ENCODE measurements around the gene TPSG1.
"Not testable (repeated sequence)": the region's sequence is repeated elsewhere in the genome, so short reads cannot be mapped to it uniquely, and the experiment has no call there.

Gene TPSG1

DNA sequence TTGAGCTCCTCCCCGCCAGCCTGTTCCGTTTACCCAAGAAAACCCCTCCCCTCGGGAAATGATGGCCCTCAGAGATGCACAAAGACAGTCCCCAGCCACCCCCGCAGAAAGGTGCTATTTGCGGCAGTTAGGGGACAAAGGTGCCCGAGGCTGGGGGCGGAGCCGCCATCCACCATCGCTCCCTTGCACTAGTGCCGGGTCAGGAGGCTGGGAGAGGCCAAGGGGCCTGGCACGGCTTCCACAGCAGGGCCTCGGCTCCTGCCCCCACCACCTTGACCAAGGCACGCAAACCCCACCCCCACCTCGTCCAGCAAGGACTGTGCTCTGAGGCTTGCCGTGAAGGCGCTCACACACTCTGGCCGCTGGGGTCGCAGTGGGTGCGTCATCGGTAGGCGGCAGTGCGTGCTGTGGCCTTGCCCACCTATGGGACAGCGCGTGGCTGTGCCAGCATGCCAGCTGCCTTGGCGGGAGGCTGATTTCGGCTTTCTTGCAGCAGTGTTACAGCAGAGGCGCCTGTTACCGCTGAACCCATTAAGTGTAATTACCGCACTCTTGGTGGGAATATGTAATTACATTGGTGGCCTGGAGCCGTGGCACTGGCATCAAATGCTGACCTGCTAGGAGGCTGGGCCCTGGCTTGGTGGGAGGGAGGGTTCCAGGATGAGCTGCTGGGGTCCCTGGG is 31.8 kb downstream of the TPSG1 start:
- H3K27me3 Mint-ChIP-seq (ENCODE audit: low read depth), result peaks cover 6% of the 10 kb centered on the region
- TF ChIP-seq, protein P1, sequence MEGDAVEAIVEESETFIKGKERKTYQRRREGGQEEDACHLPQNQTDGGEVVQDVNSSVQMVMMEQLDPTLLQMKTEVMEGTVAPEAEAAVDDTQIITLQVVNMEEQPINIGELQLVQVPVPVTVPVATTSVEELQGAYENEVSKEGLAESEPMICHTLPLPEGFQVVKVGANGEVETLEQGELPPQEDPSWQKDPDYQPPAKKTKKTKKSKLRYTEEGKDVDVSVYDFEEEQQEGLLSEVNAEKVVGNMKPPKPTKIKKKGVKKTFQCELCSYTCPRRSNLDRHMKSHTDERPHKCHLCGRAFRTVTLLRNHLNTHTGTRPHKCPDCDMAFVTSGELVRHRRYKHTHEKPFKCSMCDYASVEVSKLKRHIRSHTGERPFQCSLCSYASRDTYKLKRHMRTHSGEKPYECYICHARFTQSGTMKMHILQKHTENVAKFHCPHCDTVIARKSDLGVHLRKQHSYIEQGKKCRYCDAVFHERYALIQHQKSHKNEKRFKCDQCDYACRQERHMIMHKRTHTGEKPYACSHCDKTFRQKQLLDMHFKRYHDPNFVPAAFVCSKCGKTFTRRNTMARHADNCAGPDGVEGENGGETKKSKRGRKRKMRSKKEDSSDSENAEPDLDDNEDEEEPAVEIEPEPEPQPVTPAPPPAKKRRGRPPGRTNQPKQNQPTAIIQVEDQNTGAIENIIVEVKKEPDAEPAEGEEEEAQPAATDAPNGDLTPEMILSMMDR (IDR thresholded peaks at IDR 0.05; ENCODE audit: unreplicated experiment in 3 of 3), result no peak
- no peak overlapping the region for H3K27ac Mint-ChIP-seq
- H3K4me3 Mint-ChIP-seq, result no peak overlapping the region
- H3K9me3 Mint-ChIP-seq, result no peaks in the 10 kb centered on the region
- H3K36me3 Mint-ChIP-seq (ENCODE audit: low read depth), result no peaks in the 10 kb centered on the region
- no peaks in the 10 kb centered on the region for H3K4me1 Mint-ChIP-seq

DNA sequence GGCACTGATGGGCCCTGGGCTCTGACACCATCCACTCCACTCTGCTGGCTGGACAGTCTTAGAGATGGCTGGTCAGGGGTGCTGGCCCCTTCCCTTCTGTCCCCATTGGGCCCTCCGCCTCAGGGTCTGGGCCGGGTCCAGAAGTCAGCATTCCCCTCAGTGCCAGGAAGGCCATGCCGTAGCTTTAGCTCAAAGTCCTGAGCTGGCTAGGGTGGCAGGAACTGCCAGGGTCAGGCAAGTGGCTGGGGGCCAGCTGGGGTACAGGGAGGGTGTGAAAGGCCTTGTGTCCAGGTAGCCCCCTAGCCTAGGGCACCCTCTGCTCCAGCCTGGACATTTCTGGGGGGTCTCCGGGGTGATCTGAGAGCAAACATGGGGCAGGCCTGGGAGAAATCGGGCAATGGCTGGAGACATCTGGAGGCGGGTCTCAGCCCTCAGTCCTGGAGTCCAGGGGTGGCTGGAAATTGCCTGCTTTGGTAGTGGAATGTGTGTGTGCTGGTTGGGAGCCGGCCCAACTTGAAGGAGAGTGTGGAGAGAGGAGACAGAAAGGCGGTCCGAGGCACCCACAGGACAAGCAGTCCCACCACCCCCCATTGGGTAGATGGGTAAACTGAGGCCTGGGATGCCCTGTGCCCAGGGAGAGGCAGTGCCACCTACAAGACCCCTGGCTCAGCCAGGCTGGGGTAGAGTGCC is 32.5 kb downstream of the TPSG1 start:
- H3K4me1 Mint-ChIP-seq, result no peaks in the 10 kb centered on the region
- TF ChIP-seq, protein P1 (IDR thresholded peaks at IDR 0.05; ENCODE audit: unreplicated experiment in 3 of 3), result no peak
- H3K27ac Mint-ChIP-seq, result no peak overlapping the region
- no peak overlapping the region for H3K4me3 Mint-ChIP-seq
- peaks cover 6% of the 10 kb centered on the region for H3K27me3 Mint-ChIP-seq (ENCODE audit: low read depth)
- no peaks in the 10 kb centered on the region for H3K9me3 Mint-ChIP-seq
- H3K36me3 Mint-ChIP-seq (ENCODE audit: low read depth), result no peaks in the 10 kb centered on the region

- H3K9me3 Mint-ChIP-seq; H3K4me1 Mint-ChIP-seq; H3K4me3 Mint-ChIP-seq; H3K27me3 Mint-ChIP-seq (ENCODE audit: low read depth); H3K36me3 Mint-ChIP-seq (ENCODE audit: low read depth); H3K27ac Mint-ChIP-seq: not testable (repeated sequence)
These were observed 34.3 kb downstream of the TPSG1 start for GRCh38 chr16:1190789-1191188.

GRCh38 chr16:1189455-1189854 is 35.6 kb downstream of the TPSG1 start:
- no peaks in the 10 kb centered on the region for H3K4me1 Mint-ChIP-seq
- TF ChIP-seq, protein P1 (IDR thresholded peaks at IDR 0.05; ENCODE audit: unreplicated experiment in 3 of 3), result no peak
- peaks cover 3% of the 10 kb centered on the region for H3K27me3 Mint-ChIP-seq (ENCODE audit: low read depth)
- H3K9me3 Mint-ChIP-seq, result no peaks in the 10 kb centered on the region
- H3K36me3 Mint-ChIP-seq (ENCODE audit: low read depth), result peaks cover 8% of the 10 kb centered on the region
- H3K27ac Mint-ChIP-seq, result no peak overlapping the region
- no peak overlapping the region for H3K4me3 Mint-ChIP-seq

DNA sequence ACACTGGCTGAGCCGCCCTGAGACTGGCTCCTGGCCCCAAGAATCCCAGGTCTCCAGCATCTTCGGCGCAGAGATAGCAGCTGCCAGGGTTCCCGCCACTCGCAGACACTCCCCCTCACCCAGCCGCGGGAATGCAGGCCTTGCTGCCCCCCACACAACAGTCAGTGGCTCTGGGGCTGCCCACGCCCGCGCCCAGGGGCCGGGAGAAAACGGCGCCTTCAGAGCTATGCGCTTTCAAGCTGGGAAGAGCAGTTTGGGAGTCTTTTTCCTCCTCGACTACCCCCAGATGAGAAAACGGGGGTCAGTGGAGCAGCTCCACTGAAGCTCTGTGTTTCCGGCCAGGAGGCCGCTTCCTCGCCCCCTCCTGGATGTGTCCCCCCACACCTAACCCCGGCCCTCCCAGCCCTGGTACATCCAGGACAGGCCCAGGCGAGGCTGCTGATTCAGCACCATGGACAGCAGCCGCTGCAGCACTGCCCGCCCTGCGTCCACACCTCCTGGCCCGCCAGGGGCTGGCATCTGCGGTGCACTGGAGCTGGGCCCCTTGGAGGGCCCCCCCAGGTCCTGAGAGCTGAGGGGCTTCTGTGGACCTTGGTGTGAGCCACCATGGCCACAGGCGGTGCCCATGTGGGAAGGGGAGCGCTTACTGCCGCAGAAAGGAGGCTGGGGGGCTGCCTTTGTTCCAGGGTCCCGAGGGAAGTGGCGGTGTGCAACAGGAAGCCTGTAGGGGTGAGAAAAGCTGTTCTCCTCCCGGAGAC is 36.5 kb downstream of the TPSG1 start:
- no peak overlapping the region for H3K27ac Mint-ChIP-seq
- TF ChIP-seq, protein P1 (IDR thresholded peaks at IDR 0.05; ENCODE audit: unreplicated experiment in 3 of 3), result peak in 1 of 3 experiments; percentile 15
- peaks cover 3% of the 10 kb centered on the region for H3K4me1 Mint-ChIP-seq
- H3K4me3 Mint-ChIP-seq, result no peak overlapping the region
- H3K27me3 Mint-ChIP-seq (ENCODE audit: low read depth), result peaks cover 3% of the 10 kb centered on the region
- peaks cover 8% of the 10 kb centered on the region for H3K36me3 Mint-ChIP-seq (ENCODE audit: low read depth)
- H3K9me3 Mint-ChIP-seq, result no peaks in the 10 kb centered on the region

DNA sequence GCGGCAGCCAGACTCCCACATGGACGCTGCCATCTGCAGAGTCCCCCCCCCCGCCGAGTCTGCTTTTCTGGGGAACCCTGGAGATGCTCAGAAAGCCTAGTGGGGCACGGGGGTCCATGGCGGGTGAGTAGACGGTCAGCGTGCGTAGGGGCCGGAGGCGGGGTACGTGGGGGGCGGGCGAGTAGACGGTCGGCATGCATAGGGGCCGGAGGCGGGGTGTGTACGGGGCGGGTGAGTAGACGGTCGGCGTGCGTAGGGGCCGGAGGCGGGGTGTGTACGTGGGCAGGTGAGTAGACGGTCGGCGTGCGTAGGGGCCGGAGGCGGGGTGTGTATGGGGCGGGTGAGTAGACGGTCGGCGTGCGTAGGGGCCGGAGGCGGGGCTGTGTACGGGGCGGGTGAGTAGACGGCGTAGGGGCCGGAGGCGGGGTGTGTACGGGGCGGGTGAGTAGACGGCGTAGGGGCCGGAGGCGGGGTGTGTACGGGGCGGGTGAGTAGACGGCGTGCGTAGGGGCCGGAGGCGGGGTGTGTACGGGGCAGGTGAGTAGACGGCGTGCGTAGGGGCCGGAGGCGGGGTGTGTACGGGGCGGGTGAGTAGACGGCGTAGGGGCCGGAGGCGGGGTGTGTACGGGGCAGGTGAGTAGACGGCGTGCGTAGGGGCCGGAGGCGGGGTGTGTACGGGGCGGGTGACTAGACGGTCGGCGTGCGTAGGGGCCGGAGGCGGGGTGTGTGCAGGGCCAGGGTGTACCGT is 39.4 kb downstream of the TPSG1 start:
- not testable (repeated sequence) for H3K4me3 Mint-ChIP-seq; H3K9me3 Mint-ChIP-seq; H3K27ac Mint-ChIP-seq; H3K27me3 Mint-ChIP-seq (ENCODE audit: low read depth); H3K36me3 Mint-ChIP-seq (ENCODE audit: low read depth)
- peaks cover 16% of the 10 kb centered on the region for H3K4me1 Mint-ChIP-seq
